Measurements from ENCODE around the gene GADD45B.

The GADD45B gene

GRCh38 chr19:2524361-2524839, 48.5 kb downstream of the GADD45B start:
- peak overlapping the region; percentile 73 for H3K4me2 ChIP-seq (ENCODE audit: low read length)
- H3K27ac ChIP-seq (ENCODE audit: low read depth, low read length), result peak overlapping the region; percentile 86
- peaks cover 3% of the 10 kb centered on the region; the same call in 1 of the 2 replicates for H4K20me1 ChIP-seq (ENCODE audit: control insufficient read depth, insufficient read depth, low read depth, low read length)
- H3K4me1 ChIP-seq (ENCODE audit: control insufficient read depth, low read length), result peaks cover 64% of the 10 kb centered on the region
- H3F3A ChIP-seq (ENCODE audit: control insufficient read depth, insufficient read depth), result peaks cover 24% of the 10 kb centered on the region
- no peaks in the 10 kb centered on the region for H3K9me2 ChIP-seq (replicated peaks; ENCODE audit: control insufficient read depth, low read length)
- no peak for TF ChIP-seq CTCF (IDR thresholded peaks at IDR 0.05; ENCODE audit: low read depth, low read length, poor library complexity, severe bottlenecking)
- no peak for TF ChIP-seq EZH2phosphoT487 (IDR thresholded peaks at IDR 0.05; ENCODE audit: borderline replicate concordance, low read length)
- H3K36me3 ChIP-seq (ENCODE audit: control insufficient read depth, low read length), result peaks cover 22% of the 10 kb centered on the region
- peaks cover 21% of the 10 kb centered on the region for H3K79me2 ChIP-seq (ENCODE audit: control insufficient read depth, low read length)
- no peaks in the 10 kb centered on the region for H3K9me3 ChIP-seq (ENCODE audit: control insufficient read depth, insufficient read depth, low read length)
- peak overlapping the region; percentile 56 for H3K4me3 ChIP-seq (ENCODE audit: low read length)
- no peaks in the 10 kb centered on the region for H3K27me3 ChIP-seq (ENCODE audit: control insufficient read depth, low read length)

GRCh38 chr19:2524840-2525723, 49.2 kb downstream of the GADD45B start:
- Histone ChIP-seq H3K4me1 (ENCODE audit: control insufficient read depth, low read length) (peaks cover 71% of the 10 kb centered on the region), H3K27me3 (ENCODE audit: control insufficient read depth, low read length) (no peaks in the 10 kb centered on the region), H3F3A (ENCODE audit: control insufficient read depth, insufficient read depth) (peaks cover 24% of the 10 kb centered on the region), H3K27ac (ENCODE audit: low read depth, low read length) (peak overlapping the region; percentile 86), H4K20me1 (ENCODE audit: control insufficient read depth, insufficient read depth, low read depth, low read length) (peaks cover 3% of the 10 kb centered on the region; the same call in 1 of the 2 replicates), H3K9me3 (ENCODE audit: control insufficient read depth, insufficient read depth, low read length) (no peaks in the 10 kb centered on the region), H3K4me3 (ENCODE audit: low read length) (peak overlapping the region; percentile 56), H3K9me2 (replicated peaks; ENCODE audit: control insufficient read depth, low read length) (no peaks in the 10 kb centered on the region), H3K36me3 (ENCODE audit: control insufficient read depth, low read length) (peaks cover 22% of the 10 kb centered on the region), H3K4me2 (ENCODE audit: low read length) (peak overlapping the region; percentile 73), H3K79me2 (ENCODE audit: control insufficient read depth, low read length) (peaks cover 25% of the 10 kb centered on the region)
- TF ChIP-seq CTCF (IDR thresholded peaks at IDR 0.05; ENCODE audit: low read depth, low read length, poor library complexity, severe bottlenecking) (no peak), EZH2phosphoT487 (IDR thresholded peaks at IDR 0.05; ENCODE audit: borderline replicate concordance, low read length) (no peak)

- peak overlapping the region; percentile 24; the same call in 1 of the 2 replicates for H3K27ac ChIP-seq (ENCODE audit: low read depth, low read length)
- TF ChIP-seq CTCF (IDR thresholded peaks at IDR 0.05; ENCODE audit: low read depth, low read length, poor library complexity, severe bottlenecking), result no peak
- no peak for TF ChIP-seq EZH2phosphoT487 (IDR thresholded peaks at IDR 0.05; ENCODE audit: borderline replicate concordance, low read length)
These were observed 51.2 kb downstream of the GADD45B start for GRCh38 chr19:2527171-2527570.

More at GRCh38 chr19:2527171-2527570, 51.2 kb downstream of the GADD45B start:
- H3K36me3 ChIP-seq (ENCODE audit: control insufficient read depth, low read length), result peaks cover 11% of the 10 kb centered on the region
- peaks cover 25% of the 10 kb centered on the region for H3F3A ChIP-seq (ENCODE audit: control insufficient read depth, insufficient read depth)
- H3K9me3 ChIP-seq (ENCODE audit: control insufficient read depth, insufficient read depth, low read length), result no peaks in the 10 kb centered on the region
- no peaks in the 10 kb centered on the region for H3K9me2 ChIP-seq (replicated peaks; ENCODE audit: control insufficient read depth, low read length)
- peaks cover 24% of the 10 kb centered on the region for H3K79me2 ChIP-seq (ENCODE audit: control insufficient read depth, low read length)
- peaks cover 3% of the 10 kb centered on the region; the same call in 1 of the 2 replicates for H4K20me1 ChIP-seq (ENCODE audit: control insufficient read depth, insufficient read depth, low read depth, low read length)
- H3K4me3 ChIP-seq (ENCODE audit: low read length), result no peak overlapping the region
- peak overlapping the region; percentile 28; the same call in 1 of the 2 replicates for H3K4me2 ChIP-seq (ENCODE audit: low read length)
- H3K4me1 ChIP-seq (ENCODE audit: control insufficient read depth, low read length), result peaks cover 66% of the 10 kb centered on the region
- no peaks in the 10 kb centered on the region for H3K27me3 ChIP-seq (ENCODE audit: control insufficient read depth, low read length)
